ENCODE measurements around the gene PARD3.

The PARD3 gene

DNA sequence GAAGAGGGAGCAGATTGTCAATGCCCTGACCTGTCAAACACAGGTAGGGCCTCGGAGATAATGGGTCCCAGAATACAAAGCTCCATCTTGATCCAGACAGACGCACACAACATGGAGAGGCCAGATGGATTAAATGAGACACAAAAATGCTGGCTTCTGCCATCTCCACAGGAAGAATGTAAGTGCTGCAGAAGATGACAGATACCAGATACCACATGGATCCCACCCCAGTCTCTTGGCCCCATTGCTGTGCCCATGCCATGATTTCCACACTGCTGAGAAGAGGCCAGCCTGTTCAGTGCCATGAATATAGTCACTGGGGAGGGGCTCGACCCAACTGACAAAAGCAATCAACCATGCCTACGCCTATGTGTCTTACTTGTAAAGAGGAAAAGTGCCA lies 487.9 kb downstream of the PARD3 start:
- TF ChIP-seq, protein P1, sequence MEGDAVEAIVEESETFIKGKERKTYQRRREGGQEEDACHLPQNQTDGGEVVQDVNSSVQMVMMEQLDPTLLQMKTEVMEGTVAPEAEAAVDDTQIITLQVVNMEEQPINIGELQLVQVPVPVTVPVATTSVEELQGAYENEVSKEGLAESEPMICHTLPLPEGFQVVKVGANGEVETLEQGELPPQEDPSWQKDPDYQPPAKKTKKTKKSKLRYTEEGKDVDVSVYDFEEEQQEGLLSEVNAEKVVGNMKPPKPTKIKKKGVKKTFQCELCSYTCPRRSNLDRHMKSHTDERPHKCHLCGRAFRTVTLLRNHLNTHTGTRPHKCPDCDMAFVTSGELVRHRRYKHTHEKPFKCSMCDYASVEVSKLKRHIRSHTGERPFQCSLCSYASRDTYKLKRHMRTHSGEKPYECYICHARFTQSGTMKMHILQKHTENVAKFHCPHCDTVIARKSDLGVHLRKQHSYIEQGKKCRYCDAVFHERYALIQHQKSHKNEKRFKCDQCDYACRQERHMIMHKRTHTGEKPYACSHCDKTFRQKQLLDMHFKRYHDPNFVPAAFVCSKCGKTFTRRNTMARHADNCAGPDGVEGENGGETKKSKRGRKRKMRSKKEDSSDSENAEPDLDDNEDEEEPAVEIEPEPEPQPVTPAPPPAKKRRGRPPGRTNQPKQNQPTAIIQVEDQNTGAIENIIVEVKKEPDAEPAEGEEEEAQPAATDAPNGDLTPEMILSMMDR (IDR thresholded peaks at IDR 0.05; ENCODE audit: insufficient read depth, missing control alignments), result no peak
- FAIRE-seq, result no peak
- DNase-seq (ENCODE audit: insufficient read length, low spot score), result no peak

- DNase-seq (ENCODE audit: insufficient read length, low spot score), result no peak
- FAIRE-seq, result no peak
- TF ChIP-seq, protein P1 (IDR thresholded peaks at IDR 0.05; ENCODE audit: insufficient read depth, missing control alignments), result no peak
Measured at GRCh38 chr10:34323192-34323591, 491.9 kb downstream of the PARD3 start.

DNA sequence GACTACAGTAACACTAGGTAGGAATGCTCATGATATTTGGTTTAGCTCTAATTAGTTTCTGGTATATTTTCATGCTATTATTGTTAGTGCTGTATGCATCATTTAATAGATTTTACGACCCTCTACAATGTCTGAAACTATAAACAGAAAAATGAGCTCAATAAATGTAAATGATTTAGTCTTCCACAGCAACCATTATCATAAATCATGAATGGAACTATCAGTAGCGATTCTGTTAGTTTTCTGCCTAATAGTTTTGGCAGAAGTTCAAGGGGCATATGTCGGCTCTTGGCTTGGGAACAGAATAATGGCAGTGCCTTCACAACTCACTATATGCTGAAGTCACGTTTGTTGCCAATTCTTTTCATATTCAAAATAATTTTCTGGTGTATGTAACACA lies 494.8 kb downstream of the PARD3 start:
- DNase-seq (ENCODE audit: insufficient read length, low spot score) (no peak), FAIRE-seq (no peak)
- TF ChIP-seq, protein P1 (IDR thresholded peaks at IDR 0.05; ENCODE audit: insufficient read depth, missing control alignments), result no peak

- FAIRE-seq (no peak), DNase-seq (ENCODE audit: insufficient read length, low spot score) (no peak)
- TF ChIP-seq, protein P1 (IDR thresholded peaks at IDR 0.05; ENCODE audit: insufficient read depth, missing control alignments), result no peak
Measured at GRCh38 chr10:34319197-34319846, 495.8 kb downstream of the PARD3 start.

DNA sequence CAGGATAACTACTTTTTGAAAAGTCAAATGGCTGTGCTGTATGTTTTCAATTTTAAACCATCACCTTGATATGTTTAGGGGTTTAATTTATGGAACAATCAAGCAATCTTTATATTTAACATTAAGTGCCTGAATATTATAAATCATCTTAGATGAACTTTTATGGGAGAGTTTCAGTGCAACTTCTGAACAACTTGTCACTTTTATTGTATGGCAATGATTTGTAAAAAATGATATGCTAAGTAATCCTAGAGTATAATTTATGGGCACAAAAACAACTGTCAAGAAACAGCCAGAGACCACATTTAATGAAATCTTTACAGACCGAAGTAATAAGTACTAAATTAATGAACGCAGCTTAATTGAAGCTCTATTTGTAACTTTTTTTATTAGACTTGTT lies 498.9 kb downstream of the PARD3 start:
- TF ChIP-seq, protein P1 (IDR thresholded peaks at IDR 0.05; ENCODE audit: insufficient read depth, missing control alignments), result no peak
- FAIRE-seq (no peak), DNase-seq (ENCODE audit: insufficient read length, low spot score) (no peak)

DNA sequence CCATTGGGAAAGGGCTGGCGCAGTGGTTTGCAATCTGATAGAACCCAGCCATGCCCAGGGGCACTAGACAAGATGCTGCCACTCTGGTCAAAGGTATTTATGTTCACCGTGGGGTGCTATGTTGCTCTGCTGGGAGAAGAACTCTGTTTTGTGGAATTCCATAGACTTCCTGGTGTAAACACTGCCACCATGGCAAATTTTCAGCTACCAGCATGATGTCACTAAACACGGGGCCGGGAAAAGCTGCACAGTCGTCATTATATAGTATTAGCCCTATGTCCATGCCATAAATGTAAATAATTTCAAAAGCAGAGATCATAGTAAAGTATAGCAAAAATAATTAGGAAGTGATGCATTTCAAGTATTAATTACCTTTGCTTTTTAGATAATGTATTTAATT lies 500.6 kb downstream of the PARD3 start:
- TF ChIP-seq, protein P1 (IDR thresholded peaks at IDR 0.05; ENCODE audit: insufficient read depth, missing control alignments), result no peak
- DNase-seq (ENCODE audit: insufficient read length, low spot score), result no peak
- FAIRE-seq, result no peak

GRCh38 chr10:34313888-34314287 lies 501.2 kb downstream of the PARD3 start:
- TF ChIP-seq, protein P1 (IDR thresholded peaks at IDR 0.05; ENCODE audit: insufficient read depth, missing control alignments), result no peak
- FAIRE-seq (no peak), DNase-seq (ENCODE audit: insufficient read length, low spot score) (no peak)

Measured in D721Med (cell line).